Glutamatergic neuron (in vitro differentiated cells): ENCODE data around the gene MMP24OS. TPM values are rescaled to one million over a fixed set of nuclear protein-coding genes. Genes with fewer than 3 reads are reported as not detected.

ENCODE experiments used
- DNase-seq: peaks from one replicate; pipeline ENCODE4 v3.0.0; 2022
- H3K27ac Mint-ChIP-seq: one replicate; pipeline ENCODE4 v1.8.0; 2020; ENCODE audit warnings: mild to moderate bottlenecking, mixed read lengths, inconsistent platforms; ENCODE audit not compliant: unreplicated experiment
- H3K27me3 Mint-ChIP-seq: one replicate; pipeline ENCODE4 v1.8.0; 2020; ENCODE audit warnings: mild to moderate bottlenecking, moderate library complexity, mixed read lengths, inconsistent platforms; ENCODE audit not compliant: unreplicated experiment
- H3K36me3 Mint-ChIP-seq: one replicate; pipeline ENCODE4 v1.8.0; 2020; ENCODE audit warnings: mild to moderate bottlenecking, mixed read lengths, inconsistent platforms; ENCODE audit not compliant: unreplicated experiment
- H3K4me1 Mint-ChIP-seq: one replicate; pipeline ENCODE4 v1.8.0; 2020; ENCODE audit warnings: mild to moderate bottlenecking, low read depth, mixed read lengths, inconsistent platforms; ENCODE audit not compliant: unreplicated experiment
- H3K4me3 Mint-ChIP-seq: one replicate; pipeline ENCODE4 v1.8.0; 2020; ENCODE audit warnings: mild to moderate bottlenecking, mixed read lengths, inconsistent platforms; ENCODE audit not compliant: unreplicated experiment
- H3K9me3 Mint-ChIP-seq: one replicate; pipeline ENCODE4 v1.8.0; 2020; ENCODE audit warnings: mild to moderate bottlenecking, moderate library complexity, mixed read lengths, inconsistent platforms; ENCODE audit not compliant: unreplicated experiment
- total RNA-seq: library from RNA; stranded (reverse); fragmentation: NEBNext Ultra II Directional; extraction: Animal tissue kit (Norgen Biotek cat#: 25700); gene quantifications from one replicate; pipeline ENCODE4 v1.2.1, GENCODE V29; 2021; ENCODE audit not compliant: unreplicated experiment
- TF ChIP-seq, protein P1 (sequence below): fragments of 200-600 bp; sonication (generic); IDR thresholded peaks from one replicate; pipeline ENCODE4 v1.5.0; 2021; ENCODE audit not compliant: partially characterized antibody, unreplicated experiment

Gene MMP24OS
- total RNA-seq, 1 donor from 2014 or later: 99.0 TPM

DNA sequence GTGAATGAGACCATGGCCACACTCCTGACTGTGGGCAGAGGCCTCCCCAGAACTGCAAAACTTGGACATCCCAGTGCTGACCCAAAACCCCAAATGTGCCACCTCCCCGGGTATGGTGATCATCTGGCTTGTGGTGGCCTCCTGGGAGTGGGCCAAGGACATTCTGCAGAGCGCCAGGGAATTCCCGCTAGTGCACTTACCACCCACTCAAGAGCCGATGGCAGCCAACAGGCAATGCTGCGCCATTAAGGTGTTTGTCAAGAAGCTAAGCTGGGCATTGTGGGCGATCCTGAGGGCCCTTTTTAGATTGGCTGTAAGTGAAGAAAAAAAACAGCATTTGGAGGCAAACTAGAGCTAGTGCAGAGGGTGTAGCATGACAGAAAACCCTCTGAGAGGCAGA lies 42.0 kb downstream of the MMP24OS start:
- TF ChIP-seq, protein P1, sequence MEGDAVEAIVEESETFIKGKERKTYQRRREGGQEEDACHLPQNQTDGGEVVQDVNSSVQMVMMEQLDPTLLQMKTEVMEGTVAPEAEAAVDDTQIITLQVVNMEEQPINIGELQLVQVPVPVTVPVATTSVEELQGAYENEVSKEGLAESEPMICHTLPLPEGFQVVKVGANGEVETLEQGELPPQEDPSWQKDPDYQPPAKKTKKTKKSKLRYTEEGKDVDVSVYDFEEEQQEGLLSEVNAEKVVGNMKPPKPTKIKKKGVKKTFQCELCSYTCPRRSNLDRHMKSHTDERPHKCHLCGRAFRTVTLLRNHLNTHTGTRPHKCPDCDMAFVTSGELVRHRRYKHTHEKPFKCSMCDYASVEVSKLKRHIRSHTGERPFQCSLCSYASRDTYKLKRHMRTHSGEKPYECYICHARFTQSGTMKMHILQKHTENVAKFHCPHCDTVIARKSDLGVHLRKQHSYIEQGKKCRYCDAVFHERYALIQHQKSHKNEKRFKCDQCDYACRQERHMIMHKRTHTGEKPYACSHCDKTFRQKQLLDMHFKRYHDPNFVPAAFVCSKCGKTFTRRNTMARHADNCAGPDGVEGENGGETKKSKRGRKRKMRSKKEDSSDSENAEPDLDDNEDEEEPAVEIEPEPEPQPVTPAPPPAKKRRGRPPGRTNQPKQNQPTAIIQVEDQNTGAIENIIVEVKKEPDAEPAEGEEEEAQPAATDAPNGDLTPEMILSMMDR: no peak
- Mint-ChIP-seq H3K36me3 (no peaks in the 10 kb centered on the region), H3K4me1 (no peaks in the 10 kb centered on the region), H3K4me3 (no peak overlapping the region), H3K27me3 (no peaks in the 10 kb centered on the region), H3K27ac (no peak overlapping the region), H3K9me3 (peaks cover under 1% of the 10 kb centered on the region)
- DNase-seq: no peak

DNA sequence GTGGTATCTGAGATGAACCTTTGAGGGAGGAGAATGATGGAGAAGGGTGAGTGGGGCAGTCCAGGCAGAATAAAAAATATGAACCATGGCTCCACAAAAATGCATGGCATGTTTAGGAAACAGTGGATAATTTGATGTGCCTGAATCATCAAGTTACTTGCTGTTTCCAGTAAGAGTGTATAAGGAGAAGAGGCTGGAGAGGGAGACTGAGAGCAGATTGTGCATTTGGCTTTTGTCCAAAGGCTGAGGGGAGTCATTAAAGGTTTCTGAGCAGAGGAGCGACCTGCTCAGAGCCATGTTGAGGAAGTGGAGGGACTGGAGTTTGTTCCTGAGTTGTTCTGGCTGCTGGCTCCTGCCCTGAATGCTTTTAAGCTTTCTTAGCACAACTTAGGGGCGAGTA lies 45.3 kb downstream of the MMP24OS start:
- Mint-ChIP-seq H3K4me1 (peaks cover 6% of the 10 kb centered on the region), H3K36me3 (no peaks in the 10 kb centered on the region), H3K27me3 (no peaks in the 10 kb centered on the region), H3K27ac (no peak overlapping the region), H3K9me3 (peaks cover 5% of the 10 kb centered on the region), H3K4me3 (no peak overlapping the region)
- TF ChIP-seq, protein P1: no peak
- DNase-seq: no peak

DNA sequence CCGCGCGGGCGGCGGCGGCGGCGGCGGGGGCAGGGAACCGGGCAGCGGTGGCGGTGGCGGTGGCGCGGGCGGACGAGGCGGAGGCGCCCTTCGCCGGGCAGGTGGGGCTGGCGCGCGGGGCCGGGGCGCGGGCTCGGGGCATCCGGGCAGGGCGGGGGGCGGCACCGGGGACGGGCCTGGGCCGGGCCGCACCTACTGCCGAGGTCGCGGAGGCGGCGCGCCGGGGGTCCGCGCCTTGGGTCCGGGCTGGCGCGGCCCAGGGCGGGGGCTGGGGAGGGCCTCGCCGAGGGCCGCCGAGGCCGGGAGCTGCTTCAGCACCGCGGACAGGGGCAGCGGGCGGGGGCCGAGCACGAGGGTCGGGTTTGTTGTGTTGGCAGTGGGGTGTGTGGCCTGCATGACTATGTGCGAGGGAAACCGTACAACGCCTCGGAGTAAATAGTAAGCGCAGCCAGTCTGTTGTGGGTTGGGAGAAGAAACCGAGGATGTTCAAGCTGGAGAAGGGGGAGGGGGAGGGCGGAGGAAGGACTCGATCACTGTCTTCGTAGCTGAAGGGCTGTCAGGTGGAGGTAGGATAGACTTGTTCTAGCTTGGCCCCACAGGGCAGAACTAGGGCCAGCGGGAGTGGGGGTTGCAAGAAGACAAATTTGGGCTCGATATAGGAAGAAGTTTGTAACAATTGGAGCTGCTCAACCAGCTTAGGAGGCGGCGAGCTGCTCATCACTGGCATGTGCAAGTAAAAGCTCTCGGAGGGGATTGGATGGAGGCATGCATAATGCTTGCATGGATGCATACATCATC lies 50.8 kb downstream of the MMP24OS start:
- Mint-ChIP-seq H3K4me3 (peak overlapping the region; percentile 97), H3K4me1 (peaks cover 9% of the 10 kb centered on the region), H3K27ac (peak overlapping the region; percentile 86), H3K36me3 (peaks cover 7% of the 10 kb centered on the region), H3K27me3 (peaks cover 10% of the 10 kb centered on the region), H3K9me3 (peaks cover 10% of the 10 kb centered on the region)
- DNase-seq: peak; percentile 54
- TF ChIP-seq, protein P1: no peak

Other genes starting within 250 kb of the MMP24OS start
- 67.5 TPM for gene TRPC4AP, start 185.3 kb downstream of the MMP24OS start, total RNA-seq
- gene EDEM2, start 130.8 kb downstream of the MMP24OS start, total RNA-seq: 10.8 TPM
- gene PROCR, start 106.0 kb downstream of the MMP24OS start, total RNA-seq: 0.32 TPM
- 19.0 TPM for gene MMP24, start 51.4 kb downstream of the MMP24OS start, total RNA-seq
- gene EIF6, start 6.7 kb upstream of the MMP24OS start, total RNA-seq: 85.2 TPM
- not detected for gene FAM83C, start 14.3 kb upstream of the MMP24OS start, total RNA-seq
- 46.0 TPM for gene UQCC1, start 133.9 kb upstream of the MMP24OS start, total RNA-seq
- gene GDF5, start 160.1 kb upstream of the MMP24OS start, total RNA-seq: 0.15 TPM
- 39.4 TPM for gene CEP250, start 177.5 kb upstream of the MMP24OS start, total RNA-seq